Gastrocnemius medialis (tissue), 4 donors: ENCODE data around the gene CNPY2. TPM values are rescaled to one million over a fixed set of nuclear protein-coding genes. Genes with fewer than 3 reads are reported as not detected.
"Not testable (repeated sequence)": the region's sequence is repeated elsewhere in the genome, so short reads cannot be mapped to it uniquely, and the experiment has no call there.

Experiments used
- ATAC-seq, 2 donors: fragments of 150-250 bp; one replicate each; pipeline ENCODE4 v1.9.1; 2016
- DNase-seq, 2 donors: peaks; one replicate each; pipeline ENCODE4 v3.0.0-alpha.2; 2019
- H3K27ac ChIP-seq, 4 donors: fragments of 200-600 bp; sonication (generic); 1 replicate in 1 of 4; 2 replicates in 3 of 4; pipeline ENCODE4 v1.5.1; 2016 to 2018; ENCODE audit warnings: mild to moderate bottlenecking in 2 of 4, moderate library complexity in 1 of 4
- H3K27me3 ChIP-seq, 3 donors: fragments of 200-600 bp; sonication (generic) in 2 of 3; 1 replicate in 1 of 3; 2 replicates in 2 of 3; pipeline versions ENCODE4 v1.5.1 to v1.6.0; 2016 to 2019; ENCODE audit warnings: mild to moderate bottlenecking in 1 of 3, moderate library complexity in 1 of 3
- H3K36me3 ChIP-seq, 2 donors: fragments of 200-600 bp; sonication (generic) in 1 of 2; one replicate each; pipeline ENCODE4 v1.5.1; 2017 to 2018
- H3K4me1 ChIP-seq, 2 donors: fragments of 200-600 bp; sonication (generic) in 1 of 2; one replicate each; pipeline ENCODE4 v1.5.1; 2016 to 2017; ENCODE audit warnings: mild to moderate bottlenecking in 2 of 2
- H3K4me3 ChIP-seq, 4 donors: fragments of 200-600 bp; sonication (generic) in 3 of 4; 1 replicate in 1 of 4; 2 replicates in 3 of 4; pipeline ENCODE4 v1.5.1; 2016 to 2019; ENCODE audit warnings: mild to moderate bottlenecking in 2 of 4
- H3K9me3 ChIP-seq, 3 donors: fragments of 200-600 bp; sonication (generic) in 2 of 3; 1 replicate in 1 of 3; 2 replicates in 2 of 3; pipeline ENCODE4 v1.5.1; 2016 to 2019
- CTCF ChIP-seq, 5 experiments: fragments of 450-650 bp in 3 of 5; fragments of 200-600 bp in 2 of 5; sonication (generic) in 2 of 5; IDR thresholded peaks in 4 of 5; conservative IDR thresholded peaks in 1 of 5; 1 replicate in 4 of 5; 2 replicates in 1 of 5; pipeline ENCODE4 v1.5.1; 2016 to 2019; ENCODE audit warnings: antibody characterized with exemption in 5 of 5, mild to moderate bottlenecking in 3 of 5, moderate library complexity in 3 of 5
- POLR2A ChIP-seq, 2 donors: fragments of 450-650 bp; IDR thresholded peaks; one replicate each; pipeline ENCODE4 v1.6.1; 2017; ENCODE audit warnings: antibody characterized with exemption in 2 of 2, mild to moderate bottlenecking in 2 of 2, moderate library complexity in 2 of 2
- in situ Hi-C, 4 donors: fragments of 200-750 bp; cut with MboI; loops; one replicate each; pipeline versions ENCODE4 v1.15.0 to v1.8.0; 2017; ENCODE audit warnings: low sequenced_read_pairs in 4 of 4
- intact Hi-C: fragments of 100-400 bp; cut with DNase I; formaldehyde crosslinking; loops from one replicate; pipeline ENCODE4 v1.15.1; 2023; ENCODE audit warnings: low total_unique reads
- total RNA-seq, 4 donors: library from RNA; depleted of rRNA; stranded (reverse); fragments of >200 nt; gene quantifications; one replicate each; pipeline versions ENCODE4 v1.1.0 to v1.2.3, GENCODE V29; 2016

The CNPY2 gene
- total RNA-seq, 4 donors from 2014 or later, result 21.7 to 59.1 (median 28.4) TPM

- H3K27ac ChIP-seq, result no peak overlapping the region
- in situ Hi-C loops (no loop called here), intact Hi-C loops (no loop called here)
- DNase-seq (no peak), ATAC-seq (no peak)
- no peaks in the 10 kb centered on the region for H3K9me3 ChIP-seq
- no peak overlapping the region for H3K4me3 ChIP-seq
- no peaks in the 10 kb centered on the region for H3K27me3 ChIP-seq
- TF ChIP-seq CTCF (IDR thresholded peaks at IDR 0.05 in 4 of 5, conservative IDR thresholded peaks at IDR 0.05 in 1 of 5), result no peak
- TF ChIP-seq POLR2A (IDR thresholded peaks at IDR 0.05), result no peak
- H3K4me1 ChIP-seq, result no peaks in the 10 kb centered on the region
- H3K36me3 ChIP-seq, result peaks cover 3 to 69% of the 10 kb centered on the region in 2 donors
Measured at GRCh38 chr12:56326533-56326932, 10.7 kb upstream of the CNPY2 start.

GRCh38 chr12:56326126-56326525, 10.3 kb upstream of the CNPY2 start:
- no peak overlapping the region for H3K27ac ChIP-seq
- DNase-seq (no peak), ATAC-seq (no peak)
- intact Hi-C loops (no loop called here), in situ Hi-C loops (no loop called here)
- H3K4me3 ChIP-seq, result no peak overlapping the region
- H3K4me1 ChIP-seq, result no peaks in the 10 kb centered on the region
- no peak for TF ChIP-seq POLR2A (IDR thresholded peaks at IDR 0.05)
- no peak for TF ChIP-seq CTCF (IDR thresholded peaks at IDR 0.05 in 4 of 5, conservative IDR thresholded peaks at IDR 0.05 in 1 of 5)
- peaks cover 3 to 71% of the 10 kb centered on the region in 2 donors for H3K36me3 ChIP-seq
- H3K9me3 ChIP-seq, result no peaks in the 10 kb centered on the region
- H3K27me3 ChIP-seq, result no peaks in the 10 kb centered on the region

GRCh38 chr12:56324206-56324605, 8.4 kb upstream of the CNPY2 start:
- H3K36me3 ChIP-seq, result peaks cover 3 to 85% of the 10 kb centered on the region in 2 donors

GRCh38 chr12:56321610-56322009, 5.8 kb upstream of the CNPY2 start:
- ATAC-seq, H3K27me3 ChIP-seq, H3K4me3 ChIP-seq, DNase-seq, H3K4me1 ChIP-seq, in situ Hi-C loops, H3K27ac ChIP-seq, H3K9me3 ChIP-seq, intact Hi-C loops: not testable (repeated sequence)
- peaks cover 3 to 80% of the 10 kb centered on the region in 2 donors for H3K36me3 ChIP-seq

More at GRCh38 chr12:56324206-56324605, 8.4 kb upstream of the CNPY2 start:
- in situ Hi-C loops, result no loop called here
- H3K9me3 ChIP-seq, result no peaks in the 10 kb centered on the region
- no peaks in the 10 kb centered on the region for H3K4me1 ChIP-seq
- intact Hi-C loops, result no loop called here
- DNase-seq (no peak), ATAC-seq (no peak)
- H3K27me3 ChIP-seq, result no peaks in the 10 kb centered on the region
- H3K27ac ChIP-seq, result no peak overlapping the region
- no peak overlapping the region for H3K4me3 ChIP-seq
- TF ChIP-seq POLR2A (IDR thresholded peaks at IDR 0.05) (no peak), CTCF (IDR thresholded peaks at IDR 0.05 in 4 of 5, conservative IDR thresholded peaks at IDR 0.05 in 1 of 5) (no peak)

- in situ Hi-C loops, result no loop called here
- TF ChIP-seq CTCF (IDR thresholded peaks at IDR 0.05 in 4 of 5, conservative IDR thresholded peaks at IDR 0.05 in 1 of 5) (no peak), POLR2A (IDR thresholded peaks at IDR 0.05) (no peak)
- intact Hi-C loops, result no loop called here
Measured at GRCh38 chr12:56321027-56321426, 5.2 kb upstream of the CNPY2 start.

More at GRCh38 chr12:56321027-56321426, 5.2 kb upstream of the CNPY2 start:
- H3K4me1 ChIP-seq, result peaks cover 7 to 8% of the 10 kb centered on the region in 2 donors
- ATAC-seq (no peak), DNase-seq (no peak)
- H3K27ac ChIP-seq, result no peak overlapping the region
- H3K36me3 ChIP-seq, result peaks cover 3 to 74% of the 10 kb centered on the region in 2 donors
- no peak overlapping the region for H3K4me3 ChIP-seq
- no peaks in the 10 kb centered on the region for H3K9me3 ChIP-seq
- no peaks in the 10 kb centered on the region for H3K27me3 ChIP-seq
